Measurements from ENCODE around the gene NTN3.
"Not testable (repeated sequence)": the region's sequence is repeated elsewhere in the genome, so short reads cannot be mapped to it uniquely, and the experiment has no call there.

The NTN3 gene

DNA sequence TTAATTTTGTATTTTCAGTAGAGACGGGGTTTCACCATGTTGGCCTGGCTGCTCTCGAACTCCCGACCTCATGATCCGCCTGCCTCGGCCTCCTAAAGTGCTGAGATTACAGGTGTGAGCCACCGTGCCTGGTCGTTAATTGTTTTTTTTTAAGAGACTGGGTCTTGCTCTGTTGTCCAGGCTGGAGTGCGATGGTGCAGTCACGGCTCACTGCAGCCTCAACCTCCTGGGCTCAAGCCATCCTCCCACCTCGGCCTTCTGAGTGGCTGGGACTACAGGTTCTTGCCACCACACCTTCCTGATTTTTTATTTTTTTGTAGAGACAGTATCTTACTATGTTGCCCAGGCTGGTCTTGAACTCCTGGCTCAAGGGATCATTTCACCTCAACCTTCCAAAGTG lies 8.9 kb downstream of the NTN3 start:
- DNase-seq (ENCODE audit: low read depth in 2 of 2), result not testable (repeated sequence)

DNA sequence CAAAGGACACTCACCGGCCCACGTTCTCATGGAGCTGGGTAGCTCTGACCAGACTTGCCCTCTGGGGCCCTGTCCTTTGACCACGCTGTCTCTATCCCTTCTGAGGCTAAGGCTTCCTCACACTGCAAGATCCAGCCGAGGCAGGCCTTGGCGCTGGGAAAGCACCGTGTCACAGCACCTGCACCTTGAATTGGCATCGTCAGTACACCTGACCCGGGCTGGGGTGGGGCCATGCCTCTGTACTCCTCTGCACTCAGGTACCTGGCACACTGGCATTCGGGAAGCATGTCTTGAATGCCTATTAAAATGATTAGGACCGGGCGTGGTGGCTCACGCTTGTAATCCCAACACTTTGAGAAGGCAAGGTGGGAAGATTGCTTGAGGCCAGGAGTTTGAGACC lies 9.9 kb downstream of the NTN3 start:
- DNase-seq (ENCODE audit: low read depth in 2 of 2), result no peak

DNA sequence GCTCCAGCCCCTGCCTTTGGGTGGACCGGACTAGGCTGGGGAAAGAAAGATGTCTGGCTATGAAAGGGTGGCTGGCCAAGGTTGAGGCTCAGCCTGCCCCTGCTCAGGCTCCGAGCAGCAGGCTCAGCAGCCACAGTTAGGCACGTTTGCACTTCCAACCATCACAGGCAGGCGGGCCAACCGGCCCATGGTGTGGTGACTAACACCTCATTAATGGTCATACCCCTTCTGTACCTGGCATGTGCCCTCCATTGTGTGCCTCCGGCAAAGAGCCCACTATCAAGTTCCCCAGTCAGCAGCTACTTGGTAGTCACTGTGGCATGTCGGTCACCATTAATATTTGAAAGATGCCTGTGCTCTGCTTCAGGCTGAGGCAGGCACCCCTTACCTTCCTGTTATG lies 10.6 kb downstream of the NTN3 start:
- no peak for DNase-seq (ENCODE audit: low read depth in 2 of 2)

DNA sequence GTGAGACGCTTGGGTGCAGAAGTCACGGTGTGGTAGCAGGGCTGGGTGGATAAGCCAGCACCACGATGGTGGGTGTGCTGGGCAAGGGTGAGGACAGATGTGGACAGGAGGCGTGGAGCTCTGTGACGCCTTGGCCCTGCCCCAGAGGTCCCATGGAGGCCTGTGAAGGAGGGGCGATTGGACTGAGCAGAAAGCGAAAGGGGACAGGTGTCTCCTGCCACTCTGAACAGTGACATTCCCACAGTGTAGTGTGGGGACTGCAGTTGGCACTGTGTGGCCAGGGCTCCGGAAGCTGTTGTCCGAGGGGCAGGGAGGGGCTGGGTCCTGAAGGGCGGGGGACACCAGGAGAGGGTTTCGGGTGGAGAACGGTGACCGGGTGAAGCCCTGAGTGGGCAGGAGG lies 11.2 kb downstream of the NTN3 start:
- DNase-seq (ENCODE audit: low read depth in 2 of 2), result no peak

DNA sequence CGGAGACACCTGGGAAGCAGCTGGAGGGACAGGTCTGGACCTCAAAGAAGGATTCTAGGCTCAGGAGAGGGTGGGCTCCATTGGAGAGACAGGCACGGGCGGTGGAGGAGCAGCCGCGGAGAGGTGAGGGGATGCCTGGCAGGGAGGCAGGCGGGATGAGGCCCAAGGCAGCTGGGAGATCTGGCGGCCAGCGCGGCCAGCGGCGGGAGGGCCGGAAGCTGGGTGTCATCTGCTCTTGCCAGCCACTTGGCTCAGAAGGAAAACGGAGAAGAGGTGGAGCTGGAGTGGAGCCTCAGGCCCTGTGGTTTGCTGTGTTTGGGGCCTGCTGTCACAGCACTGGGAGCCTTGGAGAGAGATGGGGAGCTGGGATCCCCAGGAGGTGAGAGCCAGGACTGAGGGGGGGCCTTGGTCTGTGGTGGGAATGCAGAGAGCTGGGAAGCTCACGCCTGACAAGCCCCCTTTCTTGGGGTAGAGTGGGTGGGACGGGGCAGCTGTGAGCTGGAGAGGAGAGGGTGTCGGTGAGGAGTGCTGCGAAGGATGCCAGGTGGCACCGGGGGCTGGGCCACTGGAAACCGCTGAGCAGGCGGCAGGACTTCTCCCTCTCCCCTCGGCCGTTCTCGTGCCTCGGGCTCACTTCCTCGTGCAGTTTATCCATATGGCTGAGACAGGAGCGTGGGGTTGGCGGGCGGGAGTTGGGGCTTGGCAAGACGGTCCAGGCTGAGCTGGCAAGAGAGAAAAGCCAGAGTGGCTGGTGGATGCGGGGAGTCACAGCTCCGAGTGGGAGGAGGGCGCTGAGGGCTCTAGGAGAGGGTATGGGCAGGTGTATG lies 11.8 kb downstream of the NTN3 start:
- DNase-seq (ENCODE audit: low read depth in 2 of 2), result no peak

DNA sequence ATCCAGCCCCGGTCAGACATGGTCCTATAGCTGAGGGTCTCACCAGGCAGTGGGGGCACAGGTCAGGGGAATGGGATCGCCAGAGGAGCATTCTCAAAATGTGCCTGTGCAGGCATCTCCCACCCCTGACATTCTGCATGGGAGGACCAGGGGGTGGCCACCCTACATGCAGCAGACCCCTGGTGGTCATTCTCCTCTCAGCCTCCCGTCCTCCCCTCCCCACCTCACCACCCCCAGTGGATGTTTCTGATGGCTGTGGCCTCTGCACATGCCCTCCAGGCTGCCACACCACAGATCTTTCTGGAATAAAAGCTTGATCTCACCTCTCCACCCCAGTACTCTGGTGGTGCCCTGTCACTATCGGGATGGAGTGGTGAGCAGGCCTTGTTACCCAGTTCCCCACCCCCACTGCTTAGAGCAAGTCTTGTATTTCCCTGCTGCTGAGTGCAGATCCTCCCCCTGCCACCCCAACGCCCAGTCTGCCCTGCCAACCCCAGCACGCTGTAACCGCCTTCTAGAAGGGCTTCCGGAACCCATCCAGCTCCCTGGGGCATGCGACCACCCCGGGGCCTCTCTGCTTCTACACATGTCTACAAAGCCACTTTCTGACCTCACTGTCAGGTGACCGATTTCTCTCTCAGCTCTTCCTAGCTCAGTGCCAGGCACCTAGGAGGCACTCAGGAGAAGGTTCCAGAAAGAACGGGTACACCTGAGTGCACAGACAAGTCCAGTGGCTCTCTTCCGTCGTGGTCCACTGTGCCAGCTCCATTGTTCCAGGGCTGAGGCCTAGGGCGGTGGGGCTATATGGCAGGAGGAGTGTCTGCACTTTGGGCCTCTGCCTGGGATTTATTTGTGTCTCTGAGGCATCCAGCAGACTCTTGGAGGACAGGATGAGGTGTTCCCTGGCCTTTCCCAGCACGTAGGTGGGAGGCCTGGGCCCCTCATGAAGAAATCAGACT lies 13.1 kb downstream of the NTN3 start:
- no peak for DNase-seq (ENCODE audit: low read depth in 2 of 2)

DNA sequence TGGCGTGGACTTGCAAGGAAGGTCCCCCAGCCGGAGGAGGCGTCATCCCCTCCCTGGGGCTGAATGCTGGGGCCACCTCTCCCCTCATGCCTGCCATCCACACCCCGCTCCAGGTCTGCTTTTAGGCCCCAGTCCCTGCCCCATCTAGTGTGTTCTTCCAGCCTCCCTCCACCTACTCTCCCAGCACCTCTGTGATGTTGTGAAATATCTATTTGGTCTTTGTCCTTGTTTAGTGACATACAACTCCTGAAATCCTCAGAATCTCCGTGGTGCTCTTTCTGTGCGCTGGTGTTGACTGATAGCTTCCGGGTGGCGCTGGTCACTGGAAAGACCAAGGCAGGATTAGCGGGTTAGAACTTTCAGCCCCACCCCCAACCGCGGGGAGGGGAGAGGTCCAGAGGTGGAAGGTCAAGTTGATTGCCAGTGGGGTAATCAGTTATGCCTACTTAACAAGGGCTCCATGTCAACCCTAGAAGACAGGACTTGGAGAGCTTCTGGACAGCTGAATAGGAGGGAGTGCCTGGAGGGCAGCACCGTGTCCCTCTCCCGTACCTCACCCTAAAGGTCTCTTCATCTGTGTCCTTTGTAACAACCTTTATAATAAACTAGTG lies 13.9 kb downstream of the NTN3 start:
- no peak for DNase-seq (ENCODE audit: low read depth in 2 of 2)

DNA sequence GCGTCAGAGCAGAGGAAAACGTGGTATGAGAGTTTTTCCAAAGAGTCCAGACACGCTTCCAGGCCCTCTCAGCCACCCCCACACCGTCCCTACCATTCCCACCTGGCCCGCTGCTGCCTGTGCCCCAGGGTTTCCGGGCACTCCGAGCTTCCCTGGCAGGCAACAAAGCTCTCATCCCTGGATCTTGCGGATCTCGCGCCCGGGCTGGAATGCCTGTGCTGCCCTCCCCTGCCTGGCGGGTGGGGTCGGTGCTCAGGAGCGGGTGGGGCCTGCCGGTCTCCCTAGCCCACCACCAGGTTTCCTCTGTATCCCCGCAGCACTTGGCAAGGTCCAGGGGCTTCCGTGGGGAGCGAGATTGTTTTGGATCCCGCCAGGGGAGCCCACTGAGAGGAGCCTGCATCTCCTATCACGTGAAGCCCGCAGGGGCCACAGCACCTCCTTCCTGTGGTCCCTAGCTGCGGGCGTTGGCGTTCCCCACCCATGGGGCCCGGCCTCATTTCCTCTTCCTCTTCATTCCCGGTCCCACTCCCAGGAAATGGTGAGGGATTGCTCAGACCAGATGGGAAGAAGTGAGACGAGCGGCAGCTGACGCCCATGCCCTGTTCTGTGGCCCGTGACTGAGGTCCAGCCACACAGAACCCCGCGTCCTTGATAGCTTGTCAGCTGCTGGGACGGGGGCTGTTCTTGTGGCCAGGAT lies 14.9 kb downstream of the NTN3 start:
- DNase-seq (ENCODE audit: low read depth in 2 of 2), result no peak

DNA sequence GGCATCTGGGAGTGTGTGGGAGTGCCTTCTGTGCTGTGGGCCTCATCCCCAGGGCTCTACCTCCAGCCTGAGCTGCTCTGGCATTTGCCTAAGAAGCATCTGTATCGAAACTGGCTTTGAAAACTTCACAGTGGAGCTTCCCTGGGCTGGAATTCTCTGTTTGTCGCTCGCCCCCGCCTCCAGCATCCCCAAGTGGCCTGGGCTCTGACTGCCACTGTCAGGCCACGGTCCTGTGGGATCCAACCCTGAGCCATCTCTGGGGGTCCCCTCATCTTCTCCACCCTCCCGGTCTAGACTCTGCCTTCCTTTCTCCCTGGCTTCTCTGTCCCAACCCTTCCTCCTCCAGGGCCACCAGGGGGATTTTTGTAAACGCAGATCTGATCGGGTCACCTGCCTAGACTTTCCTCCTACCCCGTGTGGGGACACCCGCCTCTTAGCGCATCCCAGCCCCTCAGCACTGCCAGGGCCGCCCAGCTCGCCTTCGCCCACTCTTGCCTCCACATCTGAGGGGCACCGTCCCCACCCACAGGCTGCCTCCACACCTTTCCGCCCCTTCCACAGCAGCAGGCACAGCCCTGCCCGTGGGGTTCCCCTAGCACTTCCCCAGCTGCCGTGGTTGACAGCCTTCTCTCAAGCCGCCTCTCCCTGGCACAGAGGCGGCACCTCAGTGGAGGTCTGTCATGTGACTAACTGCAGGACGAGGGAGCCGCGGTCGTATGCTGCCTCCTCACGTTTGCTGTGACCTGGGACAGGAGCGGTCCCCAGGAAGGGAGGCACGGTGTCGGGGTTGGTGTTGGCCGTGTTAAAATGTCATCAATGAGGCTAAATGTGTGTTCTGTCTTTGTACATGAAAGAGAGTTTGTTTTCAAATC lies 15.8 kb downstream of the NTN3 start:
- peak; percentile 48 to 61 for DNase-seq (ENCODE audit: low read depth in 2 of 2)

DNA sequence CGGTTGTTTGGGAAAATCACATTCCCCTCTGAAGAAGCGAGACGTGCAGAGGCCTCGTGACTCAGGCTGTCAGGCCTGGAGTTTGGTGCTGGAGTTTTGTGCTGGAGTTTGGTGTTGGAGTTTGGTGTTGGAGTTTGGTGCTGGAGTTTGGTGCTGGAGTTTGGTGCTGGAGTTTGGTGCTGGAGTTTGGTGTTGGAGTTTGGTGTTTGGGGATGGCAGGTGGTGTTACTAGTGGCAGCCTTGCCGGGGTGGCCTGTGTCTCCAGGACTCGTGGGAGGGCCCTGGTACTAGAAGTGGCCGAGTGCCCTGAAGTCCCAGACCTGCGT lies 16.4 kb downstream of the NTN3 start:
- no peak for DNase-seq (ENCODE audit: low read depth in 2 of 2)

DNA sequence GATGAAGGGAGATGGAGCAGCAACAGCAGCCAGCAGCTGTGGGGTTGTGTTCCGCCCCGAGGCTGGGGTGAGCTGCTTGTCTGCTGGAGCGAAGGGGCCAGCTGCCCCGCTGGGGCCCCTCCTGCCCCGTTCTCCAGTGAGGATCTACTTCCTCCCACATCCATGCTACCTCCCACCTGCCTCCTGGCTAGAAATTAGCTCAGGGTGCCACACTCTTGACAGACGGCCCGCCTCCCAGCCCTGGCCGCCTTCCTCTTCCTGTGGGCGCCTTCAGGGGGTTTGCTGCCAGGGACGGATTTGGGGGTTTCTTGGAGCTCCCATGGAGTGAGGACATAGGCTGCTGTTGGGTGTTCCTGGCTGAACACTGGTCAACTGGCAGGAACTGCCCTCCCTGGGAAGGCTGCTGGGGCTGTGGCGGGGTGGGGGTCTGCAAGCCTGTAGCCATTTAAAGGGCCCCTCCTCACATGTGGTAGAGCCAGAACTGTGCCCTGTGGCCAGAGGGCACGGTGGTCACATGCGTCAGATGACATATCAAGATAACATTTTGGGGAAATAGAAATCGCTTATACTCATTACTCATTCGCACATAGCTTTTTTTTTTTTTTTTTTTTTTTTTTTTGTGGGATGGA lies 16.9 kb downstream of the NTN3 start:
- DNase-seq (ENCODE audit: low read depth in 2 of 2), result no peak

DNA sequence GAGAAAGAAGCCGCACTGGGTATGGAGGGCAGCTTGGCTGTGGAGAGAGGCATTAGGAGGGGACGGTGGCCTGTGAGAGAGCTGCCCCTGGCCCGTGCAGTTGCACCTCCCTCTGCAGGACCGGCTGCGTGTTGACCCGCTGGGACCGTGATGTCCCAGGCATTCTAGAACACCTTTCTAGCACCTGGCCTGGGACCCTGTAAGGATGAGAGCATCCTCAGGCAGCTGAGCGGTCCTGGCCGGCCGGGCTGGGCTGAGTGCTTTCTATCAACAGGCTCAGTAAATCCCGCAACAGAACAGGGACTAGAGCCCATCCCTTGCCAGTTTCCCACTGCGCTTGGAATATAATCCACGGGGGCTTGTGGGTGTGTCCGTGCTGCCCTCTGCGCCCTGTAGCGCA lies 18.5 kb downstream of the NTN3 start:
- DNase-seq (ENCODE audit: low read depth in 2 of 2), result no peak

DNA sequence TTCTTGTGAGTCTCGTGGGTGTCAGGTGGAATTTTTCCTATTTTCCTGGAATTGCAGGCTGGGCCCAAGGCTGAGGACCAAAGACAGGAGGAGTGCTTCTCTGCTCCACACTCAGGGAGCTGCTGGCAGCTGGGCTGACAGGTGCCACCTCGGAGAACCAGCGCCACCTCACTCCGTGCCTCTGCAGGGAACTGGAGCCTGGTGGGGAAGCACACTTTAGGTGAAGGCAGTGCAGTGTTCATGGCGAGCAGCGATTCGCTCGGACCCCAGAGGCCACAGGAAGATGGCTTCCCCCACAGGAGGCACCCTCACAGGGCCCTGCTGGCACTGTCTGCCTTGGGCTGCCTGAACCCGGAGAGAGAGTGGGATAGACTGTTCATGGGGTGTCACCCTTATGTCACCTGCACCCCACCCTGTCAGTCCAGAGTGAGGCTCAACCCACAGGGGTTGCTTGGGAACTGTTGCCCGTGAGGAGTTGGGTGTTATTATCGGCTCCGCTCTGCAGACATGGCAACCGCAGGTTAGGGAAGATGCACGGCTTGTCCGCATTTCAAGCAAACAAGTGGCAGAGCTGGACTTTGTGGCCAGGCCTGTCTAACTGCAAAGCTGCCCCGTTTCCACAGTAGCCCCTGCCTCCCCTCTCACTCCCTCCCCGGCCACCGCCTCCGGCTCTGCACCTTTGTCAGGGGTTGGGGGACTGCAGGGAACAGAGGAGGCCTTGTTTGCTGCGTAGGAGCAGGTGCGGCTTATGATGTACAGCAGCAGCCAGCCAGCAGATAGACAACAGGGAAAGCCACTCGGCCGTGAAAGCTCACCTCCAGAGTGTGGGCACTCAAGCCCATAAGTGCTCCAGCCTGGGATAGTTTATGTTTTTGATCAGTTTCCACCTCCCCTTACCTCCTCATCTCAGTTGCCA lies 19.4 kb downstream of the NTN3 start:
- DNase-seq (ENCODE audit: low read depth in 2 of 2), result no peak

DNA sequence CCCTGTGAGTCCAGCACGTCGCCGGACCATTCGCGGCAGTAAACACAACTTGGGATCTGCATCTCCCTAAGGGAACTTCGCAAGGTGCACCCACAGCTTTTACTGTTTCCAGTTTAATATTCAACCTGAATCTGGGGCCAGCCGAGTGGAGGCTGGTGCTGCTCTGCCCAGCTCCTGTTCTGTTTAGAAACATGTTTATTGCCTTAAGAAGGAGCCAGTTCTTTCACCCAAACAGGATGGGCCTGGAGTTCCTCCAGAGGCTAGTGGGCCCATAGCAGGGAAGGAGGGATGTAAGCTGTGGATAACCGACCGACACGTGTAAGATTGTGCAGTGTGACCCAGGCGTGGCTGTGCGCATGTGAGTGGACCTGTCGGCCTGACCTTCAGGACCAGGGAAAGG lies 21.2 kb downstream of the NTN3 start:
- no peak for DNase-seq (ENCODE audit: low read depth in 2 of 2)

DNA sequence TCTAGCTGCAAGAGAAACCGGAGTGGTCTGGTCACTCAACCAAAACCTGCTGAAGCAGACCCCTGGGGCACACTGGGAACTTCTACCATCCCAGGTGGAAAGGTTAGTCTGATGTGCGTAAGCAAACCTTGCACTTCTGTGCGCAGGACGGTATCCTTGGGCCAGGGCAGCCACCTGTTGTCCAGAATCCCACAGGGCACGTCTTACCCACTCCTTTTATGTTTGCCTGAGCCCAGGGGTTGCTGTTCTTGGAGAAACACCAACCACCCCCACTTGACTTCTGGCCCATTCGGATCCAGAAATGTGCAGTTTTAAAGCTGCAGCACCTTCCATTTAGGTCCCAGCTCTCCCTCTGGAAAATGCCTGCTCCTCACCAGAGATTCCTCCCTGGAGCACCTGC lies 22.5 kb downstream of the NTN3 start:
- DNase-seq (ENCODE audit: low read depth in 2 of 2), result no peak

DNA sequence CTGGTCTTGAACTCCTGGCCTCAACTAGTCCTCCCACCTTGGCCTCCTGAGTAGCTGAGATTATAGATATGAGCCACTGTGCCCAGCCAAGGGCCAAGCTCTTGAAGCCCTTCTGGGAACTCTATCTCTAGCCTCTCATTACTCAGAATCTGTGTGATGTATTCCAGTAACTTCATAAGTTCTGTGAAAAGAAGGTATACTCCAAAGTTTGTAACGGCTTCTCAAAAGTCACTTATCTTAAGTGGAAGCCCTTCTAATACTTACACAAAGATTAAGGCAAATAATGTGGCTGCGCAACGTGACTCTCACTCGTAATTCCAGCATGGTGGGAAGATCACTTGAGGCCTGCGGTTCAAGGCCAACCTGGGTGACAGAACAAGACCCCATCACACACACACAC lies 23.5 kb downstream of the NTN3 start:
- no peak for DNase-seq (ENCODE audit: low read depth in 2 of 2)

DNA sequence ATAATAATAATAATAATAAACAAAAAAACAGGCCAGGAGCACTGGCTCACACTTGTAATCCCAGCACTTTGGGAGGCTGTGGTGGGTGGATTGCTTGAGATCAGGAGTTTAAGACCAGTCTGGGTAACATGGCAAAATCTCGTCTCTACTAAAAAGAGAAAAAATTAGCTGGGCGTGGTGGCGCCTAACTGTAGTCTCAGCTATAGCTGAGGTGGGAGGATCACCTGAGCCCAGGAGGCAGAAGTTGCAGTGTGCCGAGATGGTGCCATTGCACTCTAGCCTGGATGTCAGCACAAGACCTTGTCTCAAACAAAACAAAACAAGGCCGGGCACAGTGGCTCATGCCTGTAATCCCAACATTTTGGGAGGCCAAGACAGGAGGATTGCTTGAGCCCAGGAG lies 23.9 kb downstream of the NTN3 start:
- DNase-seq (ENCODE audit: low read depth in 2 of 2), result no peak

DNA sequence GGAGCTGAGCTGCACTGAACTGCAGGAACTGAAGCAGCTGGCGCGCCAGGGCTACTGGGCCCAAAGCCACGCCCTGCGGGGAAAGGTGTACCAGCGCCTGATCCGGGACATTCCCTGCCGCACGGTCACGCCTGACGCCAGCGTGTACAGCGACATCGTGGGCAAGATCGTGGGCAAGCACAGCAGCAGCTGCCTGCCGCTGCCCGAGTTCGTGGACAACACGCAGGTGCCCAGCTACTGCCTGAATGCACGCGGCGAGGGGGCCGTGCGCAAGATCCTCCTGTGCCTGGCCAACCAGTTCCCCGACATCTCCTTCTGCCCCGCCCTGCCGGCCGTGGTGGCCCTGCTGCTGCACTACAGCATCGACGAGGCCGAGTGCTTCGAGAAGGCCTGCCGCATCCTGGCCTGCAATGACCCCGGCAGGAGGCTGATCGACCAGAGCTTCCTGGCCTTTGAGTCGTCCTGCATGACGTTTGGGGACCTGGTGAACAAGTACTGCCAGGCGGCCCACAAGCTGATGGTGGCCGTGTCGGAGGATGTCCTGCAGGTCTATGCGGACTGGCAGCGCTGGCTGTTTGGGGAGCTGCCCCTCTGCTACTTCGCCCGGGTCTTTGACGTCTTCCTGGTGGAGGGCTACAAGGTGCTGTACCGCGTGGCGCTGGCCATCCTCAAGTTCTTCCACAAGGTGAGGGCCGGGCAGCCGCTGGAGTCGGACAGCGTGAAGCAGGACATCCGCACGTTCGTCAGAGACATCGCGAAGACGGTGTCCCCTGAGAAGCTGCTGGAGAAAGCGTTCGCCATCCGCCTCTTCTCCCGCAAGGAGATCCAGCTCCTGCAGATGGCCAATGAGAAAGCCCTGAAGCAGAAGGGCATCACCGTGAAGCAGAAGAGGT lies 25.4 kb downstream of the NTN3 start:
- DNase-seq (ENCODE audit: low read depth in 2 of 2), result no peak
